HL-60 (cell line): ENCODE results near the gene GON4L.

Source experiments
- GABPA ChIP-seq: IDR thresholded peaks from 2 replicates; pipeline ENCODE4 v1.6.1; 2012; ENCODE audit warnings: low read depth
- POLR2AphosphoS5 ChIP-seq: IDR thresholded peaks from 2 replicates; pipeline ENCODE4 v1.6.1; 2012; ENCODE audit warnings: low read depth
- SPI1 ChIP-seq: IDR thresholded peaks from 2 replicates; pipeline ENCODE4 v1.6.1; 2012; ENCODE audit warnings: low read depth, mild to moderate bottlenecking, borderline replicate concordance
- TF ChIP-seq, protein P1 (sequence below): IDR thresholded peaks from one replicate; pipeline ENCODE4 v1.5.1; 2011; ENCODE audit warnings: low read length, control low read depth, inconsistent platforms; ENCODE audit not compliant: insufficient read depth
- TF ChIP-seq, protein P2 (sequence below): IDR thresholded peaks from 2 replicates; pipeline ENCODE4 v1.6.1; 2012; ENCODE audit warnings: low read depth; ENCODE audit not compliant: insufficient replicate concordance

DNA sequence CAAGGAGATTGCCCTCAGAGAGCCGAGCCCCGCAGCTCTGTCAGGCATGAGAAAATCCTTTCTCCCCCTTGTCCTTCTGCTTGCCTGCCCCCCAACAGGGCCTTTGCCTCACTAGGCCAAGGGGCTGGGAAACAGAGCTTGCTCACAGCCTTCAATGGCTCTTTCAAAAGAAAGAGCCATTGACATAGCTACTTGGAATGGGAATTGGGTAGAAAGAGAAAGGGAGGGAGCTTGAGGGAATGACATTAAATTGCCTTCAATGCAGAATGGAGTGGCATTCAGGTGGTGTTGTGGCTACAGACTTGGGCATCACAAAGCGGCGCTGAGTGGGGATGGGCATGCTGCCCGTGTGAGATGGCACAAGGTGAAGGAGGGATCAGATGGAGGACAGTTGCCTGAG lies 15.5 kb upstream of the GON4L start:
- no peak for TF ChIP-seq POLR2AphosphoS5
- TF ChIP-seq, protein P1, sequence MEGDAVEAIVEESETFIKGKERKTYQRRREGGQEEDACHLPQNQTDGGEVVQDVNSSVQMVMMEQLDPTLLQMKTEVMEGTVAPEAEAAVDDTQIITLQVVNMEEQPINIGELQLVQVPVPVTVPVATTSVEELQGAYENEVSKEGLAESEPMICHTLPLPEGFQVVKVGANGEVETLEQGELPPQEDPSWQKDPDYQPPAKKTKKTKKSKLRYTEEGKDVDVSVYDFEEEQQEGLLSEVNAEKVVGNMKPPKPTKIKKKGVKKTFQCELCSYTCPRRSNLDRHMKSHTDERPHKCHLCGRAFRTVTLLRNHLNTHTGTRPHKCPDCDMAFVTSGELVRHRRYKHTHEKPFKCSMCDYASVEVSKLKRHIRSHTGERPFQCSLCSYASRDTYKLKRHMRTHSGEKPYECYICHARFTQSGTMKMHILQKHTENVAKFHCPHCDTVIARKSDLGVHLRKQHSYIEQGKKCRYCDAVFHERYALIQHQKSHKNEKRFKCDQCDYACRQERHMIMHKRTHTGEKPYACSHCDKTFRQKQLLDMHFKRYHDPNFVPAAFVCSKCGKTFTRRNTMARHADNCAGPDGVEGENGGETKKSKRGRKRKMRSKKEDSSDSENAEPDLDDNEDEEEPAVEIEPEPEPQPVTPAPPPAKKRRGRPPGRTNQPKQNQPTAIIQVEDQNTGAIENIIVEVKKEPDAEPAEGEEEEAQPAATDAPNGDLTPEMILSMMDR, result no peak
- no peak for TF ChIP-seq SPI1
- TF ChIP-seq, protein P2, sequence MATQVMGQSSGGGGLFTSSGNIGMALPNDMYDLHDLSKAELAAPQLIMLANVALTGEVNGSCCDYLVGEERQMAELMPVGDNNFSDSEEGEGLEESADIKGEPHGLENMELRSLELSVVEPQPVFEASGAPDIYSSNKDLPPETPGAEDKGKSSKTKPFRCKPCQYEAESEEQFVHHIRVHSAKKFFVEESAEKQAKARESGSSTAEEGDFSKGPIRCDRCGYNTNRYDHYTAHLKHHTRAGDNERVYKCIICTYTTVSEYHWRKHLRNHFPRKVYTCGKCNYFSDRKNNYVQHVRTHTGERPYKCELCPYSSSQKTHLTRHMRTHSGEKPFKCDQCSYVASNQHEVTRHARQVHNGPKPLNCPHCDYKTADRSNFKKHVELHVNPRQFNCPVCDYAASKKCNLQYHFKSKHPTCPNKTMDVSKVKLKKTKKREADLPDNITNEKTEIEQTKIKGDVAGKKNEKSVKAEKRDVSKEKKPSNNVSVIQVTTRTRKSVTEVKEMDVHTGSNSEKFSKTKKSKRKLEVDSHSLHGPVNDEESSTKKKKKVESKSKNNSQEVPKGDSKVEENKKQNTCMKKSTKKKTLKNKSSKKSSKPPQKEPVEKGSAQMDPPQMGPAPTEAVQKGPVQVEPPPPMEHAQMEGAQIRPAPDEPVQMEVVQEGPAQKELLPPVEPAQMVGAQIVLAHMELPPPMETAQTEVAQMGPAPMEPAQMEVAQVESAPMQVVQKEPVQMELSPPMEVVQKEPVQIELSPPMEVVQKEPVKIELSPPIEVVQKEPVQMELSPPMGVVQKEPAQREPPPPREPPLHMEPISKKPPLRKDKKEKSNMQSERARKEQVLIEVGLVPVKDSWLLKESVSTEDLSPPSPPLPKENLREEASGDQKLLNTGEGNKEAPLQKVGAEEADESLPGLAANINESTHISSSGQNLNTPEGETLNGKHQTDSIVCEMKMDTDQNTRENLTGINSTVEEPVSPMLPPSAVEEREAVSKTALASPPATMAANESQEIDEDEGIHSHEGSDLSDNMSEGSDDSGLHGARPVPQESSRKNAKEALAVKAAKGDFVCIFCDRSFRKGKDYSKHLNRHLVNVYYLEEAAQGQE, result no peak
- TF ChIP-seq GABPA, result no peak
